HG02623 (cell line): ENCODE measurements around the gene MCTP2.

Source experiments
- ATAC-seq: cut with Tn5 transposase; IDR thresholded peaks from one replicate; pipeline ENCODE4 v1.9.1; 2021; ENCODE audit warnings: moderate library complexity; ENCODE audit not compliant: unreplicated experiment

The MCTP2 gene

GRCh38 chr15:94523873-94524272 is 292.5 kb downstream of the MCTP2 start:
- no peak for ATAC-seq

GRCh38 chr15:94524565-94524964 is 293.2 kb downstream of the MCTP2 start:
- ATAC-seq: no peak

GRCh38 chr15:94526071-94526689 is 294.8 kb downstream of the MCTP2 start:
- ATAC-seq: peak; percentile 64

GRCh38 chr15:94532226-94532625 is 300.9 kb downstream of the MCTP2 start:
- no peak for ATAC-seq
